Astrocyte of the cerebellum (primary cell): ENCODE data around the gene PLPPR2.
"Not testable (repeated sequence)": the region's sequence is repeated elsewhere in the genome, so short reads cannot be mapped to it uniquely, and the experiment has no call there.

ENCODE experiments used
- DNase-seq: peaks from one replicate; pipeline ENCODE4 v3.0.0-alpha.2; 2011; ENCODE audit warnings: low read depth
- H3K4me3 ChIP-seq: 2 replicates; pipeline ENCODE4 v1.5.1; 2011; ENCODE audit warnings: mild to moderate bottlenecking, low read depth, low read length, moderate library complexity
- CTCF ChIP-seq: IDR thresholded peaks from 2 replicates; pipeline ENCODE4 v1.5.1; 2012; ENCODE audit warnings: low read length, low read depth, moderate library complexity, mild to moderate bottlenecking; ENCODE audit errors: missing control alignments
- in situ Hi-C: cut with HindIII; loops from 2 replicates; pipeline ENCODE4 v1.10.0; 2017; ENCODE audit warnings: low sequenced_read_pairs

PLPPR2 gene

DNA sequence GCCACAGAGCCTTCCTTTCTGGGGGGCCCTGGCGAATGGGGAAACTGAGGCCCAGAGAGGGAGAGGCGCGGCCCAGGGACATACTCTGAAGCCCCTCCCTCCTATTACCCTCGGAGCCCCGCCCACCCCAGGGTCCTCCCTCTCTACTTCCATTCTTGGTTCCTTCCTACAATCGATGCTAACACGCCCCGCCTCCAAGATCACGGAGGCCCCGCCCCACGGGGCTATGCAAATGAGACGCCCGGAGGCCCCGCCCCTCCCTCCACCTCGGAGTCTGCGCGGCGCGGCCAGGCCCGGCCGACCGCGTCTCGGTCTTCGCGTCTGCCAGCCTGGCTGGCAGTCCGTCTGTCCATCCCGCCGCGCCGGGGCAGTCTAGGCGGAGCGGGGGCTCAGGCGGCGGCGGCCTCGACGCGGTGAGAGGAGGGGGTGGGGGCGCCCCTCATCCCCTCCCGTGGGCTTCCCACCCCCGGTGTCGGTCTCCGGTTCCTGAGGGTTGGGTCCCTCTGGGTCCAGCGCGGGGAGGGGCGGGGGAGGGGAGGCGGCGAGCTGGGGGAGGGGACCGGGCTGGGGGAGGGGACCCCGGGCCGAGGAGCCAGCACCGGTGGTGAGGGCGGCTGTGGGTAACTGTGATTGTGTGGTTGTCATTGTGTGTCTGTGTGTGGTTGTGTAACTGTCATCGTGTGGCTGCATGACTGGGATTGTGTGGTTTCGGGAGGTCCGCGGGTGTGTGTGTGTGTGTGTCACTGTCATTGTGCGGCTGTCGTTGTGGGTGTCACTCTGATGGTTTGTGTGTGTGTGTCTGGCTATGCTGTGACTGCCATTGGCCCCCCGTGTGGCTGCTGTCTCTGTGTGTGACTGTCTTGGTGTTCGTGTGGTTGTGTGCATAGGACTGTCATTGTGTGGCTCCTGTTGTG lies at the start of gene PLPPR2:
PLPPR2 (plus strand) TSS at position 273 of the 914 bp plus-strand sequence. CDS start 2,242 bp downstream, outside the sequence.
- in situ Hi-C loops, result no loop called here
- DNase-seq, result peak; percentile 62
- TF ChIP-seq CTCF, result no peak
- peak within 1 kb of the TSS; percentile 59 for H3K4me3 ChIP-seq

GRCh38 chr19:11306337-11306736 lies 48.9 kb upstream of the PLPPR2 start:
- in situ Hi-C loops, result no loop called here
- H3K4me3 ChIP-seq, result no peak overlapping the region
- no peak for TF ChIP-seq CTCF
- DNase-seq, result no peak

- H3K4me3 ChIP-seq, DNase-seq, in situ Hi-C loops: not testable (repeated sequence)
These were observed 34.8 kb upstream of the PLPPR2 start for GRCh38 chr19:11320278-11320995.

DNA sequence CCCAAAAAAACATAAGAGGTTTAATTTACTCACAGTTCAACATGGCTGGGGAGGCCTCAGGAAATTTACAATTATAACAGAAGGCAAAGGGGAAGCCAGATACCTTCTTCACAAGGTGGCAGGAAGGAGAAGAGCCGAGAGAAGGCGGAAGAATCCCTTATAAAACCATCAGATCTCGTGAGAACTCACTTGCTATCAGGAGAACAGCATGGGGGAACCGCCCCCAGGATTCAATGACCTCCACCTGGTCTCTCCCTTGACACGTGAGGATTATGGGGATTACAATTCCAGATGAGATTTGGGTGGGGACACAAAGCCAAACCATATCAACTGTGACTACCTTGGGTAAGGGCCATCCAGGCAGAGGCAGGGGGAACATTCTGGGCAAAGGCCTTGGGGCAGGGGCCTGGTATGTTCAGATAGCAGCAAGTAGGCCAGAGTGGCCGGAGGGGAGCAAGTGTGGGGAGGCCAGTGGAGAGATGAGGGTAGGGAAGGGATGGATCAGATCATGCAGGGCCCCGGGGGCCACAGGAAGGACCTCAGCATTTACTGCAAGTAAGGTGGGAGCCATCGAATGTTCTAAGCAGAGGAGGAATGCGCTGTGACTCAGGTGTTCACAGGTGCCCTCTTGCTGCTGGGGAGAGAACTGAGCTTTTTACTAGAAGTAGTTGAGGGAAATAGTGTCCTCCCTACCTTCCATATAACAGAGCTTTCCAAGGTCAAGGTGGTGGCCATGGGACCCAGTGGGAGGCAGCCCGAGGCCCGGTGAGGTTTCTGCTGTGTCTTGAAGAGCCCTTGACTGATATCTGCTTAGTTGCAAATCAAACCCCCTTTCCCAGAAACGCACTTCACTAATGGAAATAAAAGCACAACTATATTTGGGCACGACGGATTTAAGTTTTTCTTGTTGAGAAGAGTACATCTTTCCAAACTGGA lies 33.8 kb upstream of the PLPPR2 start:
- TF ChIP-seq CTCF, result no peak
- no peak overlapping the region for H3K4me3 ChIP-seq
- DNase-seq, result no peak
- in situ Hi-C loops, result no loop called here

DNA sequence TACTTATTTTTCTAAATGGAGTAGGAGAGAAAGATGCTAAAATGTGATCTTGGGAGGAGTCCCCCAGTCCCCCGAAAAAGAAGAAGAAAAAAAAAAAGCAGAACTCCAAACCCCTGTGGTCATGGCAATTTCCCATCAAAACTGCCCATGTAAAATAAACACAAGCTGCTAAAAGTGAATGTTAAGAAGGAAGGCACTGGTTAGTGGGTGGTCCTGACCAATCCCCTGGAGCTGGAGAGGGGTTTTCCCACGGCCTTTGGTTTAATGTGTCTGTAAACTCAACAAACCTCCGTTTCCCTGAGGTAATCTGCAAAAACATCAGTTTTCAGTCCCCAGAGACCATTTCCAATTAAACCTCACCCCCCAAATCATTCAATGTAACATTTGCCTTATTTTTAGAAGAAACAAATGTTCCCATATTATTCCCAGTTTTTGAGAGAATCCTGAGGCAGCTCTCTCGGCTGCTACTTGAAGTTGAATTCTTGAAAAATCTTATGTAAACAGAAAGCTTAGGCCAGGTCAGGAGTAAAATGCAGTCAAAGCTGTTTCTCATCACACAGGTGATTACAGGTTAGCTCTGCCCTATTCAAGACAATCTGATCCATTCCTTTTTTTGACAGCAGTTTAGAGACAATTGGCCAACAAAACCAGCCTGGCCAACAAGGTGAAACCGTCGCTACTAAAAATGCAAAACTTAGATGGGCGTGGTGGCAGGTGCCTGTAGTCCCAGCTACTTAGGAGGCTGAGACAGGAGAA lies 32.8 kb upstream of the PLPPR2 start:
- H3K4me3 ChIP-seq, result no peak overlapping the region
- no peak for DNase-seq
- in situ Hi-C loops, result no loop called here
- no peak for TF ChIP-seq CTCF

GRCh38 chr19:11323601-11324078 lies 31.6 kb upstream of the PLPPR2 start:
- in situ Hi-C loops, result no loop called here
- no peak for DNase-seq
- no peak for TF ChIP-seq CTCF
- H3K4me3 ChIP-seq, result no peak overlapping the region
